WTC11 (cell line): ENCODE data around the gene APEX2.

ENCODE experiments used
- ARID4B ChIP-seq: sonication (generic); formaldehyde crosslinking; IDR thresholded peaks from 2 replicates; pipeline ENCODE4 v1.8.0; 2023; ENCODE audit warnings: missing genetic modification reagents, mild to moderate bottlenecking, borderline replicate concordance
- ESRRA ChIP-seq: sonication (generic); formaldehyde crosslinking; IDR thresholded peaks from 2 replicates; pipeline ENCODE4 v1.8.1; 2022; ENCODE audit warnings: mild to moderate bottlenecking, missing genetic modification reagents, borderline replicate concordance
- HMGXB4 ChIP-seq: sonication (generic); formaldehyde crosslinking; IDR thresholded peaks from 2 replicates; pipeline ENCODE4 v1.8.1; 2023; ENCODE audit warnings: mild to moderate bottlenecking, moderate library complexity, missing genetic modification reagents
- MYBL2 ChIP-seq: sonication (generic); formaldehyde crosslinking; IDR thresholded peaks from 2 replicates; pipeline ENCODE4 v1.8.1; 2023; ENCODE audit warnings: mild to moderate bottlenecking, moderate library complexity, missing genetic modification reagents
- RELA ChIP-seq: sonication (generic); formaldehyde crosslinking; IDR thresholded peaks from 2 replicates; pipeline ENCODE4 v1.8.1; 2022; ENCODE audit warnings: missing genetic modification reagents, mild to moderate bottlenecking, borderline replicate concordance
- SP1 ChIP-seq: sonication (generic); formaldehyde crosslinking; conservative IDR thresholded peaks from 2 replicates; pipeline ENCODE4 v1.8.1; 2022; ENCODE audit warnings: missing genetic modification reagents

- TF ChIP-seq RELA (CRISPR knock-in tag) (no peak), ESRRA (no peak), ARID4B (CRISPR knock-in tag) (no peak), MYBL2 (CRISPR knock-in tag) (no peak), HMGXB4 (no peak), SP1 (no peak)
These were observed 21.7 kb upstream of the APEX2 start for GRCh38 chrX:54978448-54978847.
